Activated T-helper 2 cell treated with anti-CD3 and anti-CD28 coated beads, Interferon-gamma antibody, Interleukin-2, Interleukin-4, amounts not matched to agents 10 μg/mL and 5 μg/mL and 100 μg/mL, durations not matched to agents 14 hours and 24 hours and 36 hours (primary cell): ENCODE data around the gene CXCL6. TPM values are rescaled to one million over a fixed set of nuclear protein-coding genes. Genes with fewer than 3 reads are reported as not detected.

Experiments used
- DNase-seq: peaks from one replicate; pipeline ENCODE4 v3.0.0; 2021; ENCODE audit warnings: low spot score
- H3K27ac Mint-ChIP-seq: one replicate; pipeline ENCODE4 v1.8.0; 2021; ENCODE audit warnings: mixed read lengths
- H3K27me3 Mint-ChIP-seq: one replicate; pipeline ENCODE4 v1.8.0; 2021; ENCODE audit warnings: low read depth, mixed read lengths
- H3K36me3 Mint-ChIP-seq: one replicate; pipeline ENCODE4 v1.8.0; 2021; ENCODE audit warnings: low read depth, mixed read lengths
- H3K4me1 Mint-ChIP-seq: one replicate; pipeline ENCODE4 v1.8.0; 2021; ENCODE audit warnings: low read depth, mixed read lengths
- H3K4me3 Mint-ChIP-seq: one replicate; pipeline ENCODE4 v1.8.0; 2021; ENCODE audit warnings: low read depth, mild to moderate bottlenecking, moderate library complexity, mixed read lengths
- H3K9me3 Mint-ChIP-seq: one replicate; pipeline ENCODE4 v1.8.0; 2021; ENCODE audit warnings: mixed read lengths
- intact Hi-C: fragments of 100-400 bp; cut with micrococcal nuclease; formaldehyde crosslinking; loops from one replicate; pipeline ENCODE4 v1.15.1; 2023
- total RNA-seq: library from RNA; stranded (reverse); gene quantifications from 2 replicates; pipeline ENCODE4 v1.2.3, GENCODE V29; 2022

CXCL6 gene
- total RNA-seq, 1 donor from 2014 or later = not detected

DNA sequence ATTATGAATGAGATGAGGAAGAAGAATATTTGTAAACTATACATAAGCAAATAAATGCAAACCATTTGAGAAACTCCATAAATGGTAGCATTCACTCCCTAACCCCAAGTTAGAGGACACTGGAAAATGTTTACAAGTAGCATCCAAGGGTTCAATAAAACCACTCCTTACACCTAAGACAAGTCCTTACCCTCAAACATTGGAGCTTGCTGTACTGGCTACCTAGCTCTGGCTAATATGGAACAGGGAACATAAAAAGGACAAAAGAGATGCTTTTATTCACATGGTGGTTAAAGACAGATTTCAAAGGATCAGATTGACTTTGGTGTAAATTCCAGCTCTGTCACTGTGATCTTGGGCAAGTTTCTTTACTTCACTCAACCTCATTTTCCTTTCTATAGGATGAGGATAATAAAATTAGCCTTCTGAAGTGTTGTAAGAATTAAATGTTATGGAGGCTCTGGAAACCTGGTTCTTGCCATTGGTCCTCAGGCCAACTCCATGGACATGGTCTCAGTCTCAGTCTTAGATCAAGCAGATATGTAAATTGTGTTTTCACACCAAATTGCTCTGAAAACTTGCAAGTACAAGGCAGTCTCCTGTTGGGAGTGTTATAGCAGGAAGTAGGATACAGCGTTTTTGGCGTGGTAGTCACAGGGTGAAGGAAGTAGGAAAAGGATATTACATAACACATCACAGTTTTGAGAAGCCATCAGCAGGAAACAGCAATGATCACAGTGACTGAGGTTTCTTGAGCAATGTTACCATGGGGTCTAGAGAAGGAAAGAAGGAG lies 36.0 kb downstream of the CXCL6 start:
- Mint-ChIP-seq H3K36me3 (no peaks in the 10 kb centered on the region), H3K4me1 (no peaks in the 10 kb centered on the region), H3K4me3 (no peak overlapping the region), H3K27me3 (peaks cover 26% of the 10 kb centered on the region), H3K27ac (no peak overlapping the region), H3K9me3 (no peaks in the 10 kb centered on the region)
- intact Hi-C loops = no loop called here
- no peak for DNase-seq

DNA sequence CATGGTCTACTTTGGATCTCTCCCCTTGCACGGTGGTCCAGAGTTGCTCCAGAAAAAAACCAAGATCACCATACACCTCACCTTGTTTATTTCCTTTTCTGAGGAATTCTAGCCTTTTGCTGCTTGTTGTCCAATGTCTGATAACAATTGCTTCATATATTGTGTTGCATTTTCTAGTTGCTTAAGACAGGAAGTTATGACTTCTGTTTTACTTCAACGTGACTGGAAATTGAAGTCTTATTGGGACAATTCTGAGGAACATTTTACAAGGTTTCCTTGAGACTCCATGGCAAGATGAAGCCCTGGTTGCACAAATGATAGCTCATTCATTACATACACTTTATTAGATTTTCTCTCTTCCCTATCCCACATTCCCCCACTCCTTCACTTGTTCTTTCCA lies 37.9 kb downstream of the CXCL6 start:
- no peaks in the 10 kb centered on the region for H3K36me3 Mint-ChIP-seq
- no peak overlapping the region for H3K4me3 Mint-ChIP-seq
- intact Hi-C loops = no loop called here
- H3K27ac Mint-ChIP-seq = no peak overlapping the region
- DNase-seq = no peak
- peaks cover 15% of the 10 kb centered on the region for H3K27me3 Mint-ChIP-seq
- H3K9me3 Mint-ChIP-seq = no peaks in the 10 kb centered on the region
- no peaks in the 10 kb centered on the region for H3K4me1 Mint-ChIP-seq

DNA sequence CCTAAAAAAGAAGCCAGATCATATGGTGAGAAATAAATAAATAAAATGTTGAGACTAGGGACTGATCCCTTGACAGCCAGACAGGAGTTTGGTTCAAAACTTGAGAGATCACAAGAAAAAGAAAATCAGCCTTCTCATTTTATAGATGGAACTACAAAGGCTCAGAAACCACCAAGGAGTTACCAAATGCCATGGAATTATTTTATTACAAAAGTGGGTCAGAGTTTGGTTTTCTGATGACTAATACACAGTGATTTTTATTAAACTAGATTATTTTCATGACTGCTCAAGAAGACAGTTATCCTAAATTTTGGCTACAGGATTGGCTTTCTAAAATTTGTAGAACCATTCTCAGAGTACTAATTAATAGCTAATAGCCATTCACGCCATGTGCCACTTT lies 38.9 kb downstream of the CXCL6 start:
- Mint-ChIP-seq H3K27me3 (peaks cover 5% of the 10 kb centered on the region), H3K4me3 (no peak overlapping the region), H3K36me3 (no peaks in the 10 kb centered on the region), H3K4me1 (no peaks in the 10 kb centered on the region), H3K27ac (no peak overlapping the region), H3K9me3 (no peaks in the 10 kb centered on the region)
- intact Hi-C loops = no loop called here
- DNase-seq = no peak

DNA sequence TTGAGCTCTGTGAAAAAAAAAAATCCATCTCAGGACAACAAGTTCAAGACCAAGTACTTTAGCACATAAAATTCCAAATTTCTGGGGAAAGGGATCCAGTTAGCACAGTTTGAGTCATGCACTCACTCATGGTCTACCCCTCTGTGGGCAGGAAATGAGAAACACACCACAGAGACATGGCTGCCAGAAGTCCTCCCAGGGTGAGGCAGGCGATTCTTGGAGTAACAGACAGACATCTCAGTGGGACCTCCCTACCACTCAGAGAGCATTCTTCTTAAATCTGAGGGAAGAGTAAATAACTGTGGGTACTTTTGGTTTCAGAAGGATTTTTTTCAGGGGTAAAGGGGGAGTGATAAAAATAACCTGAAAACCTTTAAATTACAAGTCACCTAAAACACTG lies 46.8 kb downstream of the CXCL6 start:
- Mint-ChIP-seq H3K27ac (no peak overlapping the region), H3K4me1 (no peaks in the 10 kb centered on the region), H3K9me3 (no peaks in the 10 kb centered on the region), H3K27me3 (no peaks in the 10 kb centered on the region), H3K36me3 (no peaks in the 10 kb centered on the region), H3K4me3 (no peak overlapping the region)
- DNase-seq = no peak
- intact Hi-C loops = no loop called here

DNA sequence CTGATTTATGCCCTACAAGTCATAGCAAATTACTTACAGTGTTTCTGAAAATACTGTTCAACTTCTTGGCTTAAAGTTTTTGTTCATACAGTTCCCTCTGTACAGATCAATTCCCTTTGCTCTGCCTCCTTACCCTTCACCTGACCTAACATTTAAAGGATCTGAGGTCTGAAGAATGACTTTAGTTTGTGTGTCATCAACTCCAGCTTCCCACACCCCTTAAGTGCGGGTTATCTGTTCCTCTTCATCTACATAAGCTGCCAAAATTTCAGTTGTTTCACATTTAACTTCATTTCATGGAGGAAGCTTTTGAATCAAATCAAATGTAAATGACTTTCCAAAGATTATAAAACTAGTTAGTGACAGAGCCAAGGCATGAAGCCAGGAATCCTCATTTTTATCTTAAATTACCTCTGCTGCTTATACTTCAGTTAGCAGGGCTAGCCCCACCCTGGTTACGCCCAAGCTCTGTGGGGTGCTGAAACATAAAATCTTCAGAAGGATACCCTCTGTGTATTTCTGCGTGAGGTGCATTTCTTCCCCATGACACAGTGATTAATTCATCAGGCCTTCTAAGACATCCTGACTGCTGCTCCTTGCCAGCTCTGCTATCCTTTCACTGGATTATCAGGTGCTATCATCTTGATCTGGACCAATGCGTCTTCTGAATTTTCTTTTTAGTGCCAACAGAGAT lies 49.2 kb downstream of the CXCL6 start:
- Mint-ChIP-seq H3K9me3 (no peaks in the 10 kb centered on the region), H3K27ac (no peak overlapping the region), H3K4me3 (no peak overlapping the region), H3K27me3 (no peaks in the 10 kb centered on the region), H3K36me3 (no peaks in the 10 kb centered on the region), H3K4me1 (no peaks in the 10 kb centered on the region)
- intact Hi-C loops = no loop called here
- DNase-seq = no peak

Other genes starting within 250 kb of the CXCL6 start
- gene RASSF6, start 216.2 kb upstream of the CXCL6 start, total RNA-seq = not detected in 2 replicates
- 19.6 and 21.6 TPM in 2 replicates for gene CXCL8, start 96.1 kb upstream of the CXCL6 start, total RNA-seq
- gene PF4V1, start 16.6 kb downstream of the CXCL6 start, total RNA-seq = not detected in 2 replicates
- not detected in 2 replicates for gene CXCL1, start 32.7 kb downstream of the CXCL6 start, total RNA-seq
- not detected in 2 replicates for gene PF4, start 145.3 kb downstream of the CXCL6 start, total RNA-seq
- not detected in 2 replicates for gene PPBP, start 151.5 kb downstream of the CXCL6 start, total RNA-seq
- gene CXCL5, start 162.0 kb downstream of the CXCL6 start, total RNA-seq = not detected in 2 replicates
- gene CXCL3, start 202.0 kb downstream of the CXCL6 start, total RNA-seq = 0.14 TPM in 1 of 2 replicates, not detected in the other